ENCODE data around the gene TRPC6.

Gene TRPC6

GRCh38 chr11:101523634-101524260, 60.1 kb downstream of the TRPC6 start:
- Histone ChIP-seq H3K9ac (ENCODE audit: low read depth, low read length, poor library complexity, severe bottlenecking) (no peak overlapping the region), H2AFZ (ENCODE audit: low read length) (no peak overlapping the region), H3K9me3 (ENCODE audit: insufficient read depth, low read depth, low read length) (no peaks in the 10 kb centered on the region), H3K4me1 (ENCODE audit: insufficient read depth, low read length, poor library complexity, severe bottlenecking) (no peaks in the 10 kb centered on the region), H3K4me2 (ENCODE audit: low read depth, low read length, poor library complexity, severe bottlenecking) (no peak overlapping the region), H3K4me3 (ENCODE audit: low read length, poor library complexity, severe bottlenecking) (no peak overlapping the region), H3K27me3 (ENCODE audit: insufficient read depth, low read length, poor library complexity, severe bottlenecking) (no peaks in the 10 kb centered on the region), H3K79me2 (ENCODE audit: insufficient read depth, low read length) (no peaks in the 10 kb centered on the region), H3K9me2 (replicated peaks; ENCODE audit: low read depth, low read length) (no peaks in the 10 kb centered on the region), H3F3A (ENCODE audit: low read depth) (no peaks in the 10 kb centered on the region), H4K20me1 (ENCODE audit: insufficient read depth, low read length, poor library complexity, severe bottlenecking) (no peaks in the 10 kb centered on the region), H3K36me3 (ENCODE audit: insufficient read depth, low read length) (no peaks in the 10 kb centered on the region)
- no peak for TF ChIP-seq EZH2phosphoT487 (IDR thresholded peaks at IDR 0.05; ENCODE audit: borderline replicate concordance)
- TF ChIP-seq CTCF (conservative IDR thresholded peaks at IDR 0.05; ENCODE audit: low read length): no peak

GRCh38 chr11:101523193-101523592, 60.6 kb downstream of the TRPC6 start:
- Histone ChIP-seq H4K20me1 (ENCODE audit: insufficient read depth, low read length, poor library complexity, severe bottlenecking) (no peaks in the 10 kb centered on the region), H3F3A (ENCODE audit: low read depth) (no peaks in the 10 kb centered on the region), H3K79me2 (ENCODE audit: insufficient read depth, low read length) (no peaks in the 10 kb centered on the region), H3K36me3 (ENCODE audit: insufficient read depth, low read length) (no peaks in the 10 kb centered on the region), H3K27me3 (ENCODE audit: insufficient read depth, low read length, poor library complexity, severe bottlenecking) (no peaks in the 10 kb centered on the region), H3K4me3 (ENCODE audit: low read length, poor library complexity, severe bottlenecking) (no peak overlapping the region), H2AFZ (ENCODE audit: low read length) (no peak overlapping the region), H3K9me2 (replicated peaks; ENCODE audit: low read depth, low read length) (no peaks in the 10 kb centered on the region), H3K4me1 (ENCODE audit: insufficient read depth, low read length, poor library complexity, severe bottlenecking) (no peaks in the 10 kb centered on the region), H3K4me2 (ENCODE audit: low read depth, low read length, poor library complexity, severe bottlenecking) (no peak overlapping the region), H3K9me3 (ENCODE audit: insufficient read depth, low read depth, low read length) (no peaks in the 10 kb centered on the region), H3K9ac (ENCODE audit: low read depth, low read length, poor library complexity, severe bottlenecking) (no peak overlapping the region)
- no peak for TF ChIP-seq CTCF (conservative IDR thresholded peaks at IDR 0.05; ENCODE audit: low read length)
- no peak for TF ChIP-seq EZH2phosphoT487 (IDR thresholded peaks at IDR 0.05; ENCODE audit: borderline replicate concordance)

- Histone ChIP-seq H2AFZ (ENCODE audit: low read length) (no peak overlapping the region), H3K27me3 (ENCODE audit: insufficient read depth, low read length, poor library complexity, severe bottlenecking) (no peaks in the 10 kb centered on the region), H3K9me3 (ENCODE audit: insufficient read depth, low read depth, low read length) (no peaks in the 10 kb centered on the region), H3K4me2 (ENCODE audit: low read depth, low read length, poor library complexity, severe bottlenecking) (no peak overlapping the region), H3K36me3 (ENCODE audit: insufficient read depth, low read length) (no peaks in the 10 kb centered on the region), H3K4me1 (ENCODE audit: insufficient read depth, low read length, poor library complexity, severe bottlenecking) (no peaks in the 10 kb centered on the region), H3K4me3 (ENCODE audit: low read length, poor library complexity, severe bottlenecking) (no peak overlapping the region), H3K79me2 (ENCODE audit: insufficient read depth, low read length) (no peaks in the 10 kb centered on the region), H4K20me1 (ENCODE audit: insufficient read depth, low read length, poor library complexity, severe bottlenecking) (no peaks in the 10 kb centered on the region), H3F3A (ENCODE audit: low read depth) (no peaks in the 10 kb centered on the region), H3K9ac (ENCODE audit: low read depth, low read length, poor library complexity, severe bottlenecking) (no peak overlapping the region), H3K9me2 (replicated peaks; ENCODE audit: low read depth, low read length) (no peaks in the 10 kb centered on the region)
- no peak for TF ChIP-seq CTCF (conservative IDR thresholded peaks at IDR 0.05; ENCODE audit: low read length)
- TF ChIP-seq EZH2phosphoT487 (IDR thresholded peaks at IDR 0.05; ENCODE audit: borderline replicate concordance): no peak
Observed at GRCh38 chr11:101521821-101522220, 62.0 kb downstream of the TRPC6 start.
